Ascending aorta (tissue), 2 donors: ENCODE results near the gene DAPK3. TPM values are rescaled to one million over a fixed set of nuclear protein-coding genes. Genes with fewer than 3 reads are reported as not detected.

Experiments used
- DNase-seq, 2 donors: peaks; one replicate each; pipeline ENCODE4 v3.0.0-alpha.2; 2019; ENCODE audit warnings: low spot score in 2 of 2
- H3K27ac ChIP-seq, 2 donors: fragments of 200-600 bp; sonication (generic); one replicate each; pipeline ENCODE4 v1.5.1; 2016 to 2017; ENCODE audit warnings: mild to moderate bottlenecking in 1 of 2
- H3K27me3 ChIP-seq: fragments of 200-600 bp; sonication (generic); one replicate; pipeline ENCODE4 v1.5.1; 2017
- H3K36me3 ChIP-seq, 2 donors: fragments of 200-600 bp; sonication (generic); one replicate each; pipeline ENCODE4 v1.5.1; 2016
- H3K4me1 ChIP-seq, 2 donors: fragments of 200-600 bp; sonication (generic); one replicate each; pipeline ENCODE4 v1.5.1; 2016 to 2017; ENCODE audit warnings: mild to moderate bottlenecking in 1 of 2
- H3K4me3 ChIP-seq, 2 donors: fragments of 200-600 bp; sonication (generic); one replicate each; pipeline ENCODE4 v1.5.1; 2016 to 2017; ENCODE audit warnings: mild to moderate bottlenecking in 1 of 2
- H3K9me3 ChIP-seq, 2 donors: fragments of 200-600 bp; sonication (generic); one replicate each; pipeline ENCODE4 v1.5.1; 2016
- intact Hi-C: fragments of 100-400 bp; cut with DNase I; formaldehyde crosslinking; loops from one replicate; pipeline ENCODE4 v1.15.1; 2023
- total RNA-seq: library from RNA; depleted of rRNA; stranded (reverse); fragments of >200 nt; gene quantifications from one replicate; pipeline ENCODE4 v1.1.0, GENCODE V29; 2016
- TF ChIP-seq, protein P1 (sequence below), 3 experiments: fragments of 200-600 bp in 2 of 3; fragments of 450-650 bp in 1 of 3; sonication (generic) in 2 of 3; IDR thresholded peaks; one replicate each; pipeline ENCODE4 v1.5.1; 2016 to 2019; ENCODE audit warnings: antibody characterized with exemption in 3 of 3, mild to moderate bottlenecking in 1 of 3, moderate library complexity in 1 of 3

Gene DAPK3
- total RNA-seq: 135 TPM

- intact Hi-C loops: loop anchor here (1.0 kb wide), 2 partner anchors 14 to 36 kb away; partner anchors contain the start of genes EEF2 and PIAS4
- DNase-seq: peak; percentile 89 to 98
- no peaks in the 10 kb centered on the region for H3K27me3 ChIP-seq
- peak within 1 kb of the TSS; percentile 99 to 100 for H3K27ac ChIP-seq
- H3K4me1 ChIP-seq: peaks cover 28 to 33% of the 10 kb centered on the region in 2 donors
- H3K9me3 ChIP-seq: no peaks in the 10 kb centered on the region
- TF ChIP-seq, protein P1, sequence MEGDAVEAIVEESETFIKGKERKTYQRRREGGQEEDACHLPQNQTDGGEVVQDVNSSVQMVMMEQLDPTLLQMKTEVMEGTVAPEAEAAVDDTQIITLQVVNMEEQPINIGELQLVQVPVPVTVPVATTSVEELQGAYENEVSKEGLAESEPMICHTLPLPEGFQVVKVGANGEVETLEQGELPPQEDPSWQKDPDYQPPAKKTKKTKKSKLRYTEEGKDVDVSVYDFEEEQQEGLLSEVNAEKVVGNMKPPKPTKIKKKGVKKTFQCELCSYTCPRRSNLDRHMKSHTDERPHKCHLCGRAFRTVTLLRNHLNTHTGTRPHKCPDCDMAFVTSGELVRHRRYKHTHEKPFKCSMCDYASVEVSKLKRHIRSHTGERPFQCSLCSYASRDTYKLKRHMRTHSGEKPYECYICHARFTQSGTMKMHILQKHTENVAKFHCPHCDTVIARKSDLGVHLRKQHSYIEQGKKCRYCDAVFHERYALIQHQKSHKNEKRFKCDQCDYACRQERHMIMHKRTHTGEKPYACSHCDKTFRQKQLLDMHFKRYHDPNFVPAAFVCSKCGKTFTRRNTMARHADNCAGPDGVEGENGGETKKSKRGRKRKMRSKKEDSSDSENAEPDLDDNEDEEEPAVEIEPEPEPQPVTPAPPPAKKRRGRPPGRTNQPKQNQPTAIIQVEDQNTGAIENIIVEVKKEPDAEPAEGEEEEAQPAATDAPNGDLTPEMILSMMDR (IDR thresholded peaks at IDR 0.05): no peak
- peak within 1 kb of the TSS; percentile 78 to 98 for H3K4me3 ChIP-seq
- peaks cover 30 to 37% of the 10 kb centered on the region in 2 donors for H3K36me3 ChIP-seq
Measured at GRCh38 chr19:3970808-3971598, at the start of gene DAPK3. DAPK3 (minus strand) TSS chr19:3971099; CDS start chr19:3969735, 1,364 bp downstream.

DNA sequence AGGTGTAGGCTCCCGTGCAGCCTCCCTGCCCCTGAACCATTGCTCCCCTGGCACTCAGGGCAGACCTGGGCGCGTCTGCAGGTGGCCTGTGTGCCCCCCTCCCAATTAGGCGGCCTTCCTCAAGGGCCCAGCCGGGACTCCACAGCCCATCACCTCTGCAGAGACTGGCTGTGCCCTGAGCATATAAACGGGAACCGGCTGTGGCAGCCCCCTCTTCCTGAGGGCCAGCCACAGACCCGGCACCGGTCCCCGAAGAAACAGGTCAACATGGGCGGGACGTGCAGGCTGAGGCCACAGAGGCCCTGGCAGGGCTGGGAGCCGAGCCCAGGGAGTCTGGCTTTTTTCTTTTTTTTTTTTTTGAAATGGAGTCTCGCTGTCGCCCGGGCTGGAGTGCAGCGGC lies 48.7 kb upstream of the DAPK3 start:
- H3K4me1 ChIP-seq: peaks cover 0 to 16% of the 10 kb centered on the region in 2 donors
- TF ChIP-seq, protein P1 (IDR thresholded peaks at IDR 0.05): no peak
- no peak overlapping the region for H3K4me3 ChIP-seq
- no peaks in the 10 kb centered on the region for H3K9me3 ChIP-seq
- no peak overlapping the region for H3K27ac ChIP-seq
- no peaks in the 10 kb centered on the region for H3K27me3 ChIP-seq
- intact Hi-C loops: no loop called here
- DNase-seq: no peak
- H3K36me3 ChIP-seq: peaks cover 16 to 24% of the 10 kb centered on the region in 2 donors

- Histone ChIP-seq H3K4me1 (peaks cover 0 to 19% of the 10 kb centered on the region in 2 donors), H3K27ac (no peak overlapping the region), H3K27me3 (no peaks in the 10 kb centered on the region), H3K9me3 (no peaks in the 10 kb centered on the region), H3K36me3 (peaks cover 16 to 24% of the 10 kb centered on the region in 2 donors), H3K4me3 (no peak overlapping the region)
- intact Hi-C loops: no loop called here
- TF ChIP-seq, protein P1 (IDR thresholded peaks at IDR 0.05): no peak
- no peak for DNase-seq
Measured at GRCh38 chr19:4018775-4019504, 48.0 kb upstream of the DAPK3 start.

GRCh38 chr19:4018140-4018613 lies 47.3 kb upstream of the DAPK3 start:
- H3K9me3 ChIP-seq: no peaks in the 10 kb centered on the region
- intact Hi-C loops: no loop called here
- DNase-seq: no peak
- H3K27me3 ChIP-seq: no peaks in the 10 kb centered on the region
- H3K4me1 ChIP-seq: peaks cover 0 to 19% of the 10 kb centered on the region in 2 donors
- H3K27ac ChIP-seq: no peak overlapping the region
- H3K36me3 ChIP-seq: peaks cover 22 to 27% of the 10 kb centered on the region in 2 donors
- TF ChIP-seq, protein P1 (IDR thresholded peaks at IDR 0.05): no peak
- no peak overlapping the region for H3K4me3 ChIP-seq

DNA sequence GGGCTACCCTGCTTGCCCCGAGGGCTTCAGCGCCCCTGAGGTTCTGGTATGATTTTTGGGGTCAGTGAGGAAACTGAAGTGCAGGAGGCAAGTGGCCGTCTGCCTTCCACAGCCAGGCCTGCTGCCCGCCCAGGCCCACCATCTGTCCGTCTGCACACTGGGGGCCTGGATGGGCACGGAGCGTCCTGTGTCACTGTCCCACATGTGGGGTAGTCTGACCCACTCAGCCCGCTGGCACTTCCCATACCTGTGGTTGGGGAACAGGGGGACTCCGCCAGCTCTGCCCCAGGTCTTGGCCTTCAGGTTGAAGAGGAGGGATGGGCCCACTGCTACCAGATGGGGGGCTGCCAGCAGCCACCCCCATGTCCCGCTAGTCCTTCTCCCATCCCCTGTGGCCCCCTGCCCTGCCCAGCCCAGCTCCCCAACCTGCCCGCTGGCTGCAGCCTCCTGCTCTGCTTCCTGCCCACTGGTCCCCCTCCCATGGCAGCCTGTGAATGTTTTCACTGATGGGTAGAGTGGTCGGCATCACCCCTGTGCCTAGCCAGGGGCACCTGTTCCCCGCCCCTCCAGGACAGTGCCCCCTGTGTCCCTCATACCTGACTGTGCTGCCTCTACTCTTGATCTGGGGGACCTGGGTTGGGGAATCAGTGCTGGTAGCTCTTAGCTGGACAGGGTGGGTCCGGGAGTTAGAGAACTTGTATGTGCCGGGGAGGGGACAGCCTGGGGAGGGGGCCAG lies 46.2 kb upstream of the DAPK3 start:
- Histone ChIP-seq H3K36me3 (peaks cover 26 to 33% of the 10 kb centered on the region in 2 donors), H3K27ac (no peak overlapping the region), H3K9me3 (no peaks in the 10 kb centered on the region), H3K4me3 (no peak overlapping the region), H3K27me3 (no peaks in the 10 kb centered on the region), H3K4me1 (peaks cover 0 to 19% of the 10 kb centered on the region in 2 donors)
- intact Hi-C loops: no loop called here
- no peak for DNase-seq
- TF ChIP-seq, protein P1 (IDR thresholded peaks at IDR 0.05): no peak
